Trophoblast cell (in vitro differentiated cells and primary cell): ENCODE measurements around the gene FABP1.

Source experiments
- DNase-seq, 2 donors: peaks; one replicate each; pipeline ENCODE4 v3.0.0-alpha.2; 2016
- H2AFZ ChIP-seq: 2 replicates; pipeline ENCODE4 v1.6.1; 2013; ENCODE audit warnings: low read length, moderate library complexity, mild to moderate bottlenecking; ENCODE audit not compliant: insufficient read depth, poor library complexity
- H2AK5ac ChIP-seq: 2 replicates; pipeline ENCODE4 v1.6.1; 2013; ENCODE audit warnings: mild to moderate bottlenecking, low read length
- H2BK120ac ChIP-seq: 2 replicates; pipeline ENCODE4 v1.6.1; 2013; ENCODE audit warnings: low read length, mild to moderate bottlenecking, moderate library complexity; ENCODE audit not compliant: insufficient read depth, poor library complexity
- H2BK12ac ChIP-seq: 2 replicates; pipeline ENCODE4 v1.6.1; 2013; ENCODE audit warnings: mild to moderate bottlenecking, low read length, moderate library complexity
- H2BK5ac ChIP-seq: 2 replicates; pipeline ENCODE4 v1.6.1; 2013; ENCODE audit warnings: low read length, low read depth, moderate library complexity, mild to moderate bottlenecking; ENCODE audit not compliant: poor library complexity
- H3K14ac ChIP-seq: 2 replicates; pipeline ENCODE4 v1.6.1; 2013; ENCODE audit warnings: mild to moderate bottlenecking, low read length
- H3K18ac ChIP-seq: 2 replicates; pipeline ENCODE4 v1.6.1; 2013; ENCODE audit warnings: mild to moderate bottlenecking, low read length
- H3K23ac ChIP-seq: 2 replicates; pipeline ENCODE4 v1.6.1; 2013; ENCODE audit warnings: low read length
- H3K27ac ChIP-seq: 2 replicates; pipeline ENCODE4 v1.5.1; 2013; ENCODE audit warnings: low read depth, mild to moderate bottlenecking, inconsistent platforms, low read length, moderate library complexity
- H3K27me3 ChIP-seq: 2 replicates; pipeline ENCODE4 v1.6.1; 2013; ENCODE audit warnings: inconsistent platforms, mild to moderate bottlenecking, low read length, moderate library complexity; ENCODE audit not compliant: insufficient read depth
- H3K36me3 ChIP-seq, 2 experiments: 1 replicate in 1 of 2; 2 replicates in 1 of 2; pipeline ENCODE4 v1.6.1; 2013; ENCODE audit warnings: low read length in 2 of 2, mild to moderate bottlenecking in 2 of 2, moderate library complexity in 1 of 2; ENCODE audit not compliant: insufficient read depth in 2 of 2, control insufficient read depth in 1 of 2
- H3K4ac ChIP-seq: 2 replicates; pipeline ENCODE4 v1.6.1; 2013; ENCODE audit warnings: low read depth, mild to moderate bottlenecking, low read length, moderate library complexity
- H3K4me1 ChIP-seq, 2 experiments: 1 replicate in 1 of 2; 2 replicates in 1 of 2; pipeline ENCODE4 v1.6.1; 2013; ENCODE audit warnings: low read length in 2 of 2, mild to moderate bottlenecking in 2 of 2, moderate library complexity in 1 of 2; ENCODE audit not compliant: insufficient read depth in 2 of 2, control insufficient read depth in 1 of 2
- H3K4me2 ChIP-seq: 2 replicates; pipeline ENCODE4 v1.6.1; 2013; ENCODE audit warnings: inconsistent platforms, mild to moderate bottlenecking, low read length, moderate library complexity
- H3K4me3 ChIP-seq: 2 replicates; pipeline ENCODE4 v1.5.1; 2013; ENCODE audit warnings: mild to moderate bottlenecking, low read depth, low read length, inconsistent platforms
- H3K79me1 ChIP-seq: one replicate; pipeline ENCODE4 v1.6.1; 2013; ENCODE audit warnings: low read length
- H3K79me2 ChIP-seq: 2 replicates; pipeline ENCODE4 v1.6.1; 2013; ENCODE audit warnings: low read length, mild to moderate bottlenecking; ENCODE audit not compliant: control insufficient read depth, insufficient read depth, poor library complexity
- H3K9ac ChIP-seq: 2 replicates; pipeline ENCODE4 v1.6.1; 2013; ENCODE audit warnings: mild to moderate bottlenecking, low read length
- H3K9me3 ChIP-seq: 2 replicates; pipeline ENCODE4 v1.6.1; 2013; ENCODE audit warnings: low read depth, mild to moderate bottlenecking, control low read depth, inconsistent platforms, low read length; ENCODE audit not compliant: insufficient read depth
- H4K12ac ChIP-seq: 2 replicates; pipeline ENCODE4 v1.6.1; 2013; ENCODE audit warnings: low read depth, mild to moderate bottlenecking, low read length, moderate library complexity
- H4K8ac ChIP-seq: 2 replicates; pipeline ENCODE4 v1.6.1; 2013; ENCODE audit warnings: low read depth, mild to moderate bottlenecking, low read length, moderate library complexity
- H4K91ac ChIP-seq: one replicate; pipeline ENCODE4 v1.6.1; 2013; ENCODE audit warnings: low read depth, mild to moderate bottlenecking, low read length, moderate library complexity
- WGBS: extraction: QIAGEN DNeasy Blood & Tissue Kit; methylation state at CpG from one replicate; pipeline ENCODE4 v1.1.7; 2013; ENCODE audit warnings: missing lambda C conversion rate; ENCODE audit not compliant: insufficient read length, insufficient coverage; ENCODE audit errors: extremely low coverage; 5-methylcytosine and 5-hydroxymethylcytosine counted together

Gene FABP1

DNA sequence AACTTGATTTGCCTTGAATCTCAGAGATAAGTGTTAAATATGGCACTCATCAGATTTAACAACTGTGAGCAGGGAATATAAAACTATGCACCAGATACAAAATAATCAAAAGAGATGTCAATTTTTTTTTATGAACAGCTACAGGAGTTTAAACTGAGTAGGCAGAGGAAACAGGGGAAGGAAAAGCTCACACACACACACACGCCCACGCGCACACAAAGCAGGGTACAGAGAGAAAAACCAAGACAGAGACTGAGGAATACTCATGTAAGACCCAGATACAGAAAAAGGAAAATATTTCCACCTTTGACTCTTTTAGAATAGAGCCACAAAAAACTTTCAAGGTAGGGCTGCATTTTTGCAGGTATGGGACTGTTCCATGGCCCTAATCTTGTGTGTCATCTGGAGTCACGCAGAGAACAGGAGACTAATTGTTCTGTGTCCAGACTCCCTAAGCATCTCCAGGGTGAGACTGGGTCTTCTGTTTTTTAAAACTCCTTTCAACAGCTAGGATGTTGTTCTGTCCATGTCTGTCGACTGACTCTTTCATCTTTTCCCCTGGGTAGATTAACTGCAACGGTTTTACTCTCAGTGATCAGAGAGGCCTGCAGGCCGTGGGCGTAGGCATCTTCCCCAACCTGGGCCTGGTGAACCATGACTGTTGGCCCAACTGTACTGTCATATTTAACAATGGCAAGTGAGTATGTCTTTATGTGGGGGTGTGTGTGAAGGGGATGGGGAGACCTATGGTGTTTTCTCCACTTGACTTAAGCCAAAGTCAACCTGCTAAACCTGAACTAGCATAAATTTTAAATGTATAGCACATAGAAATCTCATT is 37.2 kb downstream of the FABP1 start:
- H3K79me1 ChIP-seq = peaks cover 5% of the 10 kb centered on the region
- H2BK120ac ChIP-seq = no peak overlapping the region
- H2BK12ac ChIP-seq = no peak overlapping the region
- peaks cover 0 to 2% of the 10 kb centered on the region in 2 experiments for H3K36me3 ChIP-seq
- peaks cover 3 to 8% of the 10 kb centered on the region in 2 experiments for H3K4me1 ChIP-seq
- peak overlapping the region; percentile 45 for H2BK5ac ChIP-seq
- no peak overlapping the region for H3K9ac ChIP-seq
- no peak overlapping the region for H3K4me2 ChIP-seq
- no peak overlapping the region for H3K18ac ChIP-seq
- WGBS = no CpG with 5 or more reads among the region's 8 CpGs
- H3K4me3 ChIP-seq = no peak overlapping the region
- peak overlapping the region; percentile 75 for H3K27ac ChIP-seq
- no peaks in the 10 kb centered on the region for H3K27me3 ChIP-seq
- H4K8ac ChIP-seq = no peak overlapping the region
- no peaks in the 10 kb centered on the region for H3K9me3 ChIP-seq
- H3K14ac ChIP-seq = no peak overlapping the region
- H3K4ac ChIP-seq = no peak overlapping the region
- H2AFZ ChIP-seq = no peak overlapping the region
- DNase-seq = no peak
- H3K23ac ChIP-seq = no peak overlapping the region
- H4K91ac ChIP-seq = no peak overlapping the region
- H2AK5ac ChIP-seq = no peak overlapping the region
- peaks cover 2% of the 10 kb centered on the region for H3K79me2 ChIP-seq
- H4K12ac ChIP-seq = no peak overlapping the region

DNA sequence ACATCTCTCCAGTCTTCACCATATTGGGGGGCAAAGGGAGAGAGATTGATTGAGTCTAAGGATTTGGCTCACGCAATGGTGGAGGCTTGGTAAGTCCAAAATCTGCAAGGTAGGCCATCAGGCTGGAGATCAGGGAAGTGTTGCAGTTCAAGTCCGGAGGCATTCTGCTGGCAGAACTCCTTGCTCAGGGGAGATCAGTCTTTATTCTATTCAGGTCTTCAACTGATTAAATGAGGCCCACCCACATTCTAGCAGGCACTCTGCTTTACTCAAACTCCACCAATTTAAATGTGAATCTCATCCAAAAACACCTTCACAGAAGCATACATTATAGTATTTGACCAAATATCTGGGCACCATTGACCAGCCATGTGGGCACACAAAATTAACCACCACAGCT is 38.9 kb downstream of the FABP1 start:
- Histone ChIP-seq H3K27ac (peak overlapping the region; percentile 27), H2AFZ (no peak overlapping the region), H3K23ac (no peak overlapping the region), H2BK120ac (peak overlapping the region; percentile 44), H3K9ac (no peak overlapping the region), H3K18ac (no peak overlapping the region), H2BK5ac (no peak overlapping the region), H3K14ac (peak overlapping the region; percentile 27), H3K4me2 (no peak overlapping the region), H4K91ac (peak overlapping the region; percentile 60), H3K36me3 (no peaks in the 10 kb centered on the region), H4K8ac (no peak overlapping the region), H3K79me1 (peaks cover 5% of the 10 kb centered on the region), H3K4me1 (peaks cover 3 to 8% of the 10 kb centered on the region in 2 experiments), H3K27me3 (no peaks in the 10 kb centered on the region), H3K79me2 (peaks cover 2% of the 10 kb centered on the region), H3K4ac (no peak overlapping the region), H2AK5ac (no peak overlapping the region), H4K12ac (no peak overlapping the region), H2BK12ac (no peak overlapping the region), H3K9me3 (no peaks in the 10 kb centered on the region), H3K4me3 (no peak overlapping the region)
- WGBS = no CpG with 5 or more reads among the region's 2 CpGs
- DNase-seq = no peak

DNA sequence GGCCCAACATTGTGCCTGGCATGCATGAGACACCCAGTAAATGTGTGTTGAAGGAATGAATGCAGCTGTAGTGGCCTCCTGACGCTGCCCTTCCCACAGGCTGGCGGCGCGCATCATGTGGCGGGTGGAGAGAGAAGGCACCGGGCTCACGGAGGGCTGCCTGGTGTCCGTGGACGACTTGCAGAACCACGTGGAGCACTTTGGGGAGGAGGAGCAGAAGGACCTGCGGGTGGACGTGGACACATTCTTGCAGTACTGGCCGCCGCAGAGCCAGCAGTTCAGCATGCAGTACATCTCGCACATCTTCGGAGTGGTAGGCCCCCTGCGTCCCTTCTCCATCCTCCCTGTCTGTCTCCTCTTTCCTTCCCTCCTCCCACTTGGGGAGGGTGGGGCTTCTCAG is 40.1 kb downstream of the FABP1 start:
- no peak overlapping the region for H2AFZ ChIP-seq
- H3K4me2 ChIP-seq = no peak overlapping the region
- H4K8ac ChIP-seq = no peak overlapping the region
- H3K23ac ChIP-seq = no peak overlapping the region
- no peaks in the 10 kb centered on the region for H3K27me3 ChIP-seq
- H2BK120ac ChIP-seq = no peak overlapping the region
- peaks cover 3 to 8% of the 10 kb centered on the region in 2 experiments for H3K4me1 ChIP-seq
- no peaks in the 10 kb centered on the region for H3K9me3 ChIP-seq
- no peak overlapping the region for H3K9ac ChIP-seq
- H3K4me3 ChIP-seq = no peak overlapping the region
- no peak for DNase-seq
- no peak overlapping the region for H4K12ac ChIP-seq
- peaks cover 5% of the 10 kb centered on the region for H3K79me1 ChIP-seq
- H3K18ac ChIP-seq = peak overlapping the region; percentile 41
- H3K27ac ChIP-seq = no peak overlapping the region
- H2AK5ac ChIP-seq = peak overlapping the region; percentile 60
- no peaks in the 10 kb centered on the region for H3K36me3 ChIP-seq
- peaks cover 2% of the 10 kb centered on the region for H3K79me2 ChIP-seq
- no CpG with 5 or more reads among the region's 17 CpGs for WGBS
- H2BK5ac ChIP-seq = peak overlapping the region; percentile 1
- no peak overlapping the region for H4K91ac ChIP-seq
- no peak overlapping the region for H3K4ac ChIP-seq
- peak overlapping the region; percentile 37 for H2BK12ac ChIP-seq
- no peak overlapping the region for H3K14ac ChIP-seq

DNA sequence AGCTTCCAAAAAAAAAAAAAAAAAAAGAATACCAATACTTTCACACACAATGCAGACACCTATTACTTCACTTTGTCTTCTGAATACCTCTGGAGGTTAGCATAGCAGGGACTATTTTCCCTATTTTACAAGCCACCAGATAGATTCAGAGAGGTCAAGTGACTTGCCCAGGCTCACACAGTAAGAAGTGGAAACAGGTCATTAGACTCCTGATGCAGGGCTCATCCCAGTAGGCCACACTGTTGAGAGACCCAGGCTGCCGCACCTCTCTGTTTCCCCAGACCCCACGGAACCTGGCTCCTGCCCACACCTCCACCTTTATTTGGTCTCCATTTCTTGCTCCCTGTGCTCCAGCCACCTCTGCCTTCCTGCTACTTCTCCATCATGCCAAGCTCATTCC is 40.8 kb downstream of the FABP1 start:
- Histone ChIP-seq H3K27ac (no peak overlapping the region), H3K36me3 (no peaks in the 10 kb centered on the region), H3K4ac (no peak overlapping the region), H3K14ac (no peak overlapping the region), H2BK120ac (no peak overlapping the region), H3K27me3 (no peaks in the 10 kb centered on the region), H3K9ac (no peak overlapping the region), H2BK12ac (peak overlapping the region; percentile 76), H3K4me1 (peaks cover 3 to 8% of the 10 kb centered on the region in 2 experiments), H4K8ac (no peak overlapping the region), H2BK5ac (no peak overlapping the region), H3K9me3 (no peaks in the 10 kb centered on the region), H4K91ac (no peak overlapping the region), H4K12ac (no peak overlapping the region), H2AK5ac (peak overlapping the region; percentile 9), H3K79me1 (peaks cover 5% of the 10 kb centered on the region), H3K79me2 (peaks cover 2% of the 10 kb centered on the region), H3K18ac (no peak overlapping the region), H3K23ac (no peak overlapping the region), H3K4me2 (no peak overlapping the region), H2AFZ (no peak overlapping the region), H3K4me3 (no peak overlapping the region)
- no peak for DNase-seq
- WGBS = no CpG with 5 or more reads among the region's 2 CpGs
